Nephron progenitor cell (in vitro differentiated cells): ENCODE results near the gene KCNJ6.

ENCODE experiments used
- DNase-seq: peaks from one replicate; pipeline ENCODE4 v3.0.0; 2021
- H3K27ac Mint-ChIP-seq: 2 replicates; pipeline ENCODE4 v1.8.0; 2021; ENCODE audit warnings: mild to moderate bottlenecking, moderate library complexity, mixed read lengths
- H3K27me3 Mint-ChIP-seq: 2 replicates; pipeline ENCODE4 v1.8.0; 2021; ENCODE audit warnings: mild to moderate bottlenecking, low read depth, mixed read lengths; ENCODE audit not compliant: poor library complexity
- H3K36me3 Mint-ChIP-seq: 2 replicates; pipeline ENCODE4 v1.8.0; 2021; ENCODE audit warnings: low read depth, mixed read lengths
- H3K4me1 Mint-ChIP-seq: 2 replicates; pipeline ENCODE4 v1.8.0; 2021; ENCODE audit warnings: mixed read lengths
- H3K4me3 Mint-ChIP-seq: 2 replicates; pipeline ENCODE4 v1.8.0; 2021; ENCODE audit warnings: mild to moderate bottlenecking, moderate library complexity, mixed read lengths
- H3K9me3 Mint-ChIP-seq: 2 replicates; pipeline ENCODE4 v1.8.0; 2021; ENCODE audit warnings: mild to moderate bottlenecking, moderate library complexity, mixed read lengths
- CTCF ChIP-seq: fragments of 200-600 bp; sonication (generic); IDR thresholded peaks from 2 replicates; pipeline ENCODE4 v1.5.0; 2021; ENCODE audit warnings: antibody characterized with exemption

The KCNJ6 gene

GRCh38 chr21:37837381-37837780 is 78.9 kb downstream of the KCNJ6 start:
- H3K4me3 Mint-ChIP-seq: no peak overlapping the region
- H3K4me1 Mint-ChIP-seq: no peaks in the 10 kb centered on the region
- no peak for TF ChIP-seq CTCF
- no peak overlapping the region for H3K27ac Mint-ChIP-seq
- DNase-seq: no peak
- peaks cover 2% of the 10 kb centered on the region for H3K27me3 Mint-ChIP-seq
- no peaks in the 10 kb centered on the region for H3K36me3 Mint-ChIP-seq
- H3K9me3 Mint-ChIP-seq: peaks cover 6% of the 10 kb centered on the region

GRCh38 chr21:37835481-37835880 is 80.8 kb downstream of the KCNJ6 start:
- DNase-seq: no peak
- Mint-ChIP-seq H3K4me1 (peaks cover 11% of the 10 kb centered on the region), H3K4me3 (no peak overlapping the region), H3K27ac (no peak overlapping the region), H3K27me3 (peaks cover 6% of the 10 kb centered on the region), H3K36me3 (no peaks in the 10 kb centered on the region), H3K9me3 (peaks cover 6% of the 10 kb centered on the region)
- TF ChIP-seq CTCF: no peak

GRCh38 chr21:37833301-37833700 is 83.0 kb downstream of the KCNJ6 start:
- no peak for TF ChIP-seq CTCF
- no peak overlapping the region for H3K4me3 Mint-ChIP-seq
- H3K36me3 Mint-ChIP-seq: no peaks in the 10 kb centered on the region
- no peaks in the 10 kb centered on the region for H3K9me3 Mint-ChIP-seq
- no peak for DNase-seq
- H3K27ac Mint-ChIP-seq: no peak overlapping the region
- H3K4me1 Mint-ChIP-seq: peaks cover 32% of the 10 kb centered on the region
- peaks cover 6% of the 10 kb centered on the region for H3K27me3 Mint-ChIP-seq

GRCh38 chr21:37829447-37829846 is 86.8 kb downstream of the KCNJ6 start:
- H3K36me3 Mint-ChIP-seq: no peaks in the 10 kb centered on the region
- H3K27me3 Mint-ChIP-seq: peaks cover 6% of the 10 kb centered on the region
- no peak overlapping the region for H3K4me3 Mint-ChIP-seq
- no peak for TF ChIP-seq CTCF
- H3K27ac Mint-ChIP-seq: no peak overlapping the region
- H3K4me1 Mint-ChIP-seq: peaks cover 38% of the 10 kb centered on the region
- H3K9me3 Mint-ChIP-seq: peaks cover 2% of the 10 kb centered on the region
- DNase-seq: no peak

- H3K4me1 Mint-ChIP-seq: peaks cover 38% of the 10 kb centered on the region
- H3K36me3 Mint-ChIP-seq: no peaks in the 10 kb centered on the region
- DNase-seq: peak; percentile 21
- no peak overlapping the region for H3K4me3 Mint-ChIP-seq
- H3K9me3 Mint-ChIP-seq: peaks cover 4% of the 10 kb centered on the region
- TF ChIP-seq CTCF: no peak
- peak overlapping the region; percentile 80 for H3K27ac Mint-ChIP-seq
- peaks cover 6% of the 10 kb centered on the region for H3K27me3 Mint-ChIP-seq
Measured at GRCh38 chr21:37828991-37829390, 87.3 kb downstream of the KCNJ6 start.

- Mint-ChIP-seq H3K9me3 (peaks cover 4% of the 10 kb centered on the region), H3K4me3 (no peak overlapping the region), H3K27me3 (peaks cover 6% of the 10 kb centered on the region), H3K4me1 (peaks cover 38% of the 10 kb centered on the region), H3K27ac (peak overlapping the region; percentile 80), H3K36me3 (no peaks in the 10 kb centered on the region)
- DNase-seq: no peak
- TF ChIP-seq CTCF: no peak
Measured at GRCh38 chr21:37828556-37828955, 87.7 kb downstream of the KCNJ6 start.
